H1 (cell line): ENCODE measurements around the gene TYRO3. TPM values are rescaled to one million over a fixed set of nuclear protein-coding genes. Genes with fewer than 3 reads are reported as not detected.

ENCODE experiments used
- BACH1 ChIP-seq: IDR thresholded peaks from 2 replicates; pipeline ENCODE4 v1.6.1; 2012; ENCODE audit warnings: low read length, improper control_type of control experiment
- EGR1 ChIP-seq: IDR thresholded peaks from 2 replicates; pipeline ENCODE4 v1.6.1; 2011; ENCODE audit warnings: low read depth, low read length, borderline replicate concordance
- EZH2 ChIP-seq: fragments of 200-600 bp; sonication (generic); IDR thresholded peaks from 2 replicates; pipeline ENCODE4 v1.7.1; 2012; ENCODE audit warnings: low read depth, mild to moderate bottlenecking, moderate library complexity, low read length, inconsistent platforms; ENCODE audit not compliant: severe bottlenecking
- JUN ChIP-seq: IDR thresholded peaks from 2 replicates; pipeline ENCODE4 v1.6.1; 2011; ENCODE audit warnings: low read depth, mild to moderate bottlenecking, improper control_type of control experiment, low read length
- KDM5A ChIP-seq: fragments of 200-600 bp; IDR thresholded peaks from 2 replicates; pipeline ENCODE4 v1.7.1; 2012; ENCODE audit warnings: mild to moderate bottlenecking, low read length, inconsistent platforms, mixed read lengths
- TAF7 ChIP-seq: optimal IDR thresholded peaks from 2 replicates; pipeline ENCODE3; 2011; ENCODE audit warnings: low read depth, mild to moderate bottlenecking, inconsistent platforms, low read length, moderate library complexity, borderline replicate concordance
- TBP ChIP-seq: IDR thresholded peaks from 2 replicates; pipeline ENCODE4 v1.6.1; 2011; ENCODE audit warnings: low read depth, low read length, improper control_type of control experiment
- polyA plus RNA-seq, 7 experiments: library from polyadenylated mRNA; depleted of rRNA in 3 of 7; stranded (reverse) in 5 of 7; unstranded in 2 of 7; fragments of >200 nt in 5 of 7; fragments of 200-250 nt in 2 of 7; gene quantifications; 1 replicate in 5 of 7; 2 replicates in 1 of 7; 4 replicates in 1 of 7; pipeline versions ENCODE4 v1.2.1 to v1.2.3, GENCODE V29; 2011 to 2013; ENCODE audit warnings: missing spikeins in 2 of 7, mixed read lengths in 2 of 7
- total RNA-seq: library from RNA; stranded (reverse); fragmentation: NEBNext Ultra II Directional; extraction: Animal tissue kit (Norgen Biotek cat#: 25700); gene quantifications from 2 replicates; pipeline ENCODE4 v1.2.1, GENCODE V29; 2021
- TF ChIP-seq, protein P1 (sequence below), 3 experiments: IDR thresholded peaks; 1 replicate in 2 of 3; 2 replicates in 1 of 3; pipeline versions ENCODE4 v1.5.1 to v1.6.1; 2011; ENCODE audit warnings: low read length in 3 of 3, mild to moderate bottlenecking in 3 of 3, inconsistent platforms in 2 of 3, low read depth in 1 of 3, moderate library complexity in 1 of 3; ENCODE audit not compliant: insufficient read depth in 1 of 3; ENCODE audit errors: control extremely low read depth in 1 of 3
- TF ChIP-seq, protein P2 (sequence below): IDR thresholded peaks from 2 replicates; pipeline ENCODE4 v1.6.1; 2011; ENCODE audit warnings: low read depth, mild to moderate bottlenecking, low read length; ENCODE audit not compliant: insufficient read depth

Gene TYRO3
- total and polyA plus RNA-seq, 2 of the 8 experiments (the other 6 are each of a cell fraction or from before 2014, with no cell fraction given): 82.7 to 98.8 TPM

DNA sequence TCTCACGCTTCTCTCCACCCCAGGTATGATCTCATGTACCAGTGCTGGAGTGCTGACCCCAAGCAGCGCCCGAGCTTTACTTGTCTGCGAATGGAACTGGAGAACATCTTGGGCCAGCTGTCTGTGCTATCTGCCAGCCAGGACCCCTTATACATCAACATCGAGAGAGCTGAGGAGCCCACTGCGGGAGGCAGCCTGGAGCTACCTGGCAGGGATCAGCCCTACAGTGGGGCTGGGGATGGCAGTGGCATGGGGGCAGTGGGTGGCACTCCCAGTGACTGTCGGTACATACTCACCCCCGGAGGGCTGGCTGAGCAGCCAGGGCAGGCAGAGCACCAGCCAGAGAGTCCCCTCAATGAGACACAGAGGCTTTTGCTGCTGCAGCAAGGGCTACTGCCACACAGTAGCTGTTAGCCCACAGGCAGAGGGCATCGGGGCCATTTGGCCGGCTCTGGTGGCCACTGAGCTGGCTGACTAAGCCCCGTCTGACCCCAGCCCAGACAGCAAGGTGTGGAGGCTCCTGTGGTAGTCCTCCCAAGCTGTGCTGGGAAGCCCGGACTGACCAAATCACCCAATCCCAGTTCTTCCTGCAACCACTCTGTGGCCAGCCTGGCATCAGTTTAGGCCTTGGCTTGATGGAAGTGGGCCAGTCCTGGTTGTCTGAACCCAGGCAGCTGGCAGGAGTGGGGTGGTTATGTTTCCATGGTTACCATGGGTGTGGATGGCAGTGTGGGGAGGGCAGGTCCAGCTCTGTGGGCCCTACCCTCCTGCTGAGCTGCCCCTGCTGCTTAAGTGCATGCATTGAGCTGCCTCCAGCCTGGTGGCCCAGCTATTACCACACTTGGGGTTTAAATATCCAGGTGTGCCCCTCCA lies 19.1 kb downstream of the TYRO3 start (continued):
- TF ChIP-seq, protein P1, sequence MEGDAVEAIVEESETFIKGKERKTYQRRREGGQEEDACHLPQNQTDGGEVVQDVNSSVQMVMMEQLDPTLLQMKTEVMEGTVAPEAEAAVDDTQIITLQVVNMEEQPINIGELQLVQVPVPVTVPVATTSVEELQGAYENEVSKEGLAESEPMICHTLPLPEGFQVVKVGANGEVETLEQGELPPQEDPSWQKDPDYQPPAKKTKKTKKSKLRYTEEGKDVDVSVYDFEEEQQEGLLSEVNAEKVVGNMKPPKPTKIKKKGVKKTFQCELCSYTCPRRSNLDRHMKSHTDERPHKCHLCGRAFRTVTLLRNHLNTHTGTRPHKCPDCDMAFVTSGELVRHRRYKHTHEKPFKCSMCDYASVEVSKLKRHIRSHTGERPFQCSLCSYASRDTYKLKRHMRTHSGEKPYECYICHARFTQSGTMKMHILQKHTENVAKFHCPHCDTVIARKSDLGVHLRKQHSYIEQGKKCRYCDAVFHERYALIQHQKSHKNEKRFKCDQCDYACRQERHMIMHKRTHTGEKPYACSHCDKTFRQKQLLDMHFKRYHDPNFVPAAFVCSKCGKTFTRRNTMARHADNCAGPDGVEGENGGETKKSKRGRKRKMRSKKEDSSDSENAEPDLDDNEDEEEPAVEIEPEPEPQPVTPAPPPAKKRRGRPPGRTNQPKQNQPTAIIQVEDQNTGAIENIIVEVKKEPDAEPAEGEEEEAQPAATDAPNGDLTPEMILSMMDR (IDR thresholded peaks at IDR 0.05; ENCODE audit: control extremely low read depth in 1 of 3, insufficient read depth in 1 of 3, low read depth in 1 of 3, low read length in 3 of 3): no peak
- TF ChIP-seq, protein P2, sequence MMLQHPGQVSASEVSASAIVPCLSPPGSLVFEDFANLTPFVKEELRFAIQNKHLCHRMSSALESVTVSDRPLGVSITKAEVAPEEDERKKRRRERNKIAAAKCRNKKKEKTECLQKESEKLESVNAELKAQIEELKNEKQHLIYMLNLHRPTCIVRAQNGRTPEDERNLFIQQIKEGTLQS: no peak
- TF ChIP-seq KDM5A (no peak), BACH1 (no peak), TAF7 (no peak), EGR1 (no peak), EZH2 (no peak), JUN (no peak), TBP (no peak)
